Stimulated activated CD8-positive, alpha-beta memory T cell treated with anti-CD3 and anti-CD28 coated beads, Interleukin-12 subunit alpha, Interleukin-12 subunit beta, amount 100 ng/mL, for 24 hours (primary cell): ENCODE results near the gene ANAPC2.

Experiments
- DNase-seq: peaks from one replicate; pipeline ENCODE4 v3.0.0-alpha.2; 2020; ENCODE audit errors: extremely low read depth

ANAPC2 gene

DNA sequence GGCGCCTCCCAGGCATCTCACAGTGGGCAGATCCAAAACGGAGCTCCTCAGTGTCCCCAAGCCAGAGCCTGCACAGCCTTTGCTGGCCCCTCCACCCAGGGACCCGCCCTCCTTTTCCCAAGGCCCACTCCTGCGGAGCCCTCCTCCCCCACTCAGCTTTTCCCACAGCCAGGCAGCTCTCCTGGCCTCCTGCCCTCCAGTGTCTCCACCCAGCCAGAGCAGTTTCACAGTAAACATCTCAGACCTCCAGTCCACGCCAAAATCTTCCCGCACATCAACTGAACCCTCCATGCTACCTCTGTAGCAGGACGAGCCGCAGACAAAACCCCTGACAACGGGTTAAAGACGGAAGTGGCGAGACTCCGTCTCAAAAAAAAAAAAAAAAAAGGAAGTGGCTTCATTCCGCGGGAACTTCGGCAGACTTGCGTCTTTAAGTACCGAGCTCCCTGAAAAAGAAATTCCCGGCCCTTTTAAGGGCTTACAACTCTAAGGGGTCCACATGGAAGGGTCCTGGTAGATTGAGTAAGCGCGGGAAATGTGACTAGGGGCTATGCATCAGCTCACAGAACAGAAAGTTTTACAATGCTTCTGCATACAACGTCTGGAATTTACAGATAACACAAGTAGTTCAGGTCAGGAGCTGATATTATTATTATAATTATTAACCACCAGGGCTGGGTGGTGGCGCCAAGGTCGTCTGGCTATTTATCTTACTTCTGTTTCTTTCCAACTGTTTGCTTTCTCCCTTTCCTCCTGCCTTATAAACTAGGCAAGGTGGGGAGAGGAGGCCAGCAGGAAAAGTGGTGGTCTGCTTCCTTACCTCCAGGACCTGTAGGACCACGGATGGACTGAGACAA, 60.8 kb downstream of the ANAPC2 start:
- DNase-seq, result no peak

DNA sequence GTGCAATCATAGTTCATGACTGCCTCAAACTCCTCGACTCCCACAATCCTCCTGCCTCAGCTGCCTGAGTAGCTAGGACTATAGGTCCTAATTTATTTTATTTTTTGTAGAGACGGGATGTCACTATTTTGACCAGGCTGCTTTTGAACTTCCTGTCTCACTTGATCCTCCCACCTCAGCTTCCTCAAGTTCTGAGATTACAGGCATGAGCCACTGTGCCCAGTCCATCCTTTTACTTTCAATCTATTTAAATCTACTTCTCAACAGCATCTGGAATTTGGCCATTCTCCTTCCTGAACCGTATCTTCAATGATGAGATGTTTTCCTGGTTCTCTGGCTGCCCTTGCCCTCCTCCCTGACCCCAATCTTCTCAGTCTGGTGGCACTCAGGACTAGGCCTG, 61.6 kb downstream of the ANAPC2 start:
- DNase-seq, result no peak
